Measurements from ENCODE around the gene TMA7. TPM values are rescaled to one million over a fixed set of nuclear protein-coding genes. Genes with fewer than 3 reads are reported as not detected.

The TMA7 gene
- total and polyA plus RNA-seq, 4 donors, result 75.2 to 241 (median 113) TPM

- Histone ChIP-seq H3K9ac (ENCODE audit: low read depth in 1 of 2, low read length in 2 of 2) (no peak overlapping the region), H3K4me3 (ENCODE audit: low read depth in 1 of 3, low read length in 3 of 3) (no peak overlapping the region), H3K9me3 (ENCODE audit: control insufficient read depth in 4 of 4, low read length in 3 of 4) (no peaks in the 10 kb centered on the region), H3K27ac (ENCODE audit: low read depth in 1 of 2, low read length in 2 of 2) (no peak overlapping the region), H3K36me3 (ENCODE audit: control insufficient read depth in 4 of 4, insufficient read depth in 3 of 4, low read depth in 1 of 4, low read length in 3 of 4) (no peaks in the 10 kb centered on the region), H3K27me3 (ENCODE audit: control insufficient read depth in 4 of 4, insufficient read depth in 4 of 4, low read length in 3 of 4) (no peaks in the 10 kb centered on the region), H3K4me1 (ENCODE audit: control insufficient read depth in 4 of 4, insufficient read depth in 4 of 4, low read length in 3 of 4) (no peaks in the 10 kb centered on the region)
- 95% methylated on average over 5 of the region's 5 CpGs for WGBS
- no peak for DNase-seq (ENCODE audit: low spot score)
- TF ChIP-seq, protein P1, sequence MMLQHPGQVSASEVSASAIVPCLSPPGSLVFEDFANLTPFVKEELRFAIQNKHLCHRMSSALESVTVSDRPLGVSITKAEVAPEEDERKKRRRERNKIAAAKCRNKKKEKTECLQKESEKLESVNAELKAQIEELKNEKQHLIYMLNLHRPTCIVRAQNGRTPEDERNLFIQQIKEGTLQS (IDR thresholded peaks at IDR 0.05), result no peak
- TF ChIP-seq RXRA (IDR thresholded peaks at IDR 0.05) (no peak), NR2F2 (IDR thresholded peaks at IDR 0.05) (no peak), RAD21 (IDR thresholded peaks at IDR 0.05) (no peak)
Observed at GRCh38 chr3:48486952-48487351, 46.9 kb downstream of the TMA7 start.

DNA sequence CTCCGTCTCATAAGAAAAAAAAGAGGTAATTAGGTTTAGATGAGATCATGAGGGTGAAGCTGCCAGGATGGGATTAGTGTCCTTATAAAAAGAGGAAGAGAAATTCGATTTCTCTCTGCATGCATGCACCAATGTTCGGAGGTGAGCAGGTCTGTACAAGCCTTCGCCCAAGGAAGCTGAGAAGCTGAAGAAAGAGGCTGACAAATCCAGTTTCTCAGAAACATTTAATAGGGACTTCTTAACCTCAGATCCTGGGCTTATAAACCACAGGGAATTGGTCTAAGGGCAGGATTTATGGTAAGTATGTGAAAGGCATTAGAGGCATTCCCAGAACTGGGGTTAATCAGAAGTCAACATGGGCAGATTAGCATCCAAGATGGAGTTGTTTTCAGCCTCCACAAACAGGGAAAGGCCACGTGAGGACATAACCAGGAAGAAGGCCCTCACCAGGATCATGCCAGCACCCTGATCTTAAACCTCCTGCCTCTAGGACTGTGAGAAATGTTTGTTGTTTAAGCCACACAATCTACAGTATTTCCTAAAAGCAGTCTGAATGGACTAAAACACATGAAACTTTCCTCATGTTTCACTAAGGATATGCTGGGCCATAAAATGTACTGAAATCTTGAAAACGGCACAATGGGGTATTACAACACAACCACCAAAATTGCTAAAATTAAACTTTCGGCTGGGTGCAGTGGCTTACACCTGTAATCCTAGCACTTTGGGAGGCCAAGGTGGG lies 52.6 kb downstream of the TMA7 start:
- WGBS, result 89% methylated on average over 7 of the region's 7 CpGs
- no peak overlapping the region for H3K27ac ChIP-seq (ENCODE audit: low read depth in 1 of 2, low read length in 2 of 2)
- H3K4me3 ChIP-seq (ENCODE audit: low read depth in 1 of 3, low read length in 3 of 3), result no peak overlapping the region
- H3K9me3 ChIP-seq (ENCODE audit: control insufficient read depth in 4 of 4, low read length in 3 of 4), result no peaks in the 10 kb centered on the region
- H3K36me3 ChIP-seq (ENCODE audit: control insufficient read depth in 4 of 4, insufficient read depth in 3 of 4, low read depth in 1 of 4, low read length in 3 of 4), result no peaks in the 10 kb centered on the region
- no peaks in the 10 kb centered on the region for H3K4me1 ChIP-seq (ENCODE audit: control insufficient read depth in 4 of 4, insufficient read depth in 4 of 4, low read length in 3 of 4)
- no peak overlapping the region for H3K9ac ChIP-seq (ENCODE audit: low read depth in 1 of 2, low read length in 2 of 2)
- TF ChIP-seq ZBTB33 (IDR thresholded peaks at IDR 0.05), result no peak
- no peak for TF ChIP-seq NR2F2 (IDR thresholded peaks at IDR 0.05)
- TF ChIP-seq RXRA (IDR thresholded peaks at IDR 0.05), result no peak
- no peak for TF ChIP-seq HNF4G (IDR thresholded peaks at IDR 0.05)
- no peak for TF ChIP-seq GABPA (IDR thresholded peaks at IDR 0.05 in 1 of 2, conservative IDR thresholded peaks at IDR 0.05 in 1 of 2)
- no peak for TF ChIP-seq FOXA1 (IDR thresholded peaks at IDR 0.05)
- no peak for TF ChIP-seq SP1 (IDR thresholded peaks at IDR 0.05)
- TF ChIP-seq JUND (IDR thresholded peaks at IDR 0.05), result no peak
- no peak for TF ChIP-seq HNF4A (conservative IDR thresholded peaks at IDR 0.05)
- TF ChIP-seq MAX (IDR thresholded peaks at IDR 0.05), result no peak
- no peak for TF ChIP-seq YY1 (IDR thresholded peaks at IDR 0.05)
- no peaks in the 10 kb centered on the region for H3K27me3 ChIP-seq (ENCODE audit: control insufficient read depth in 4 of 4, insufficient read depth in 4 of 4, low read length in 3 of 4)
- no peak for DNase-seq (ENCODE audit: low spot score)

DNA sequence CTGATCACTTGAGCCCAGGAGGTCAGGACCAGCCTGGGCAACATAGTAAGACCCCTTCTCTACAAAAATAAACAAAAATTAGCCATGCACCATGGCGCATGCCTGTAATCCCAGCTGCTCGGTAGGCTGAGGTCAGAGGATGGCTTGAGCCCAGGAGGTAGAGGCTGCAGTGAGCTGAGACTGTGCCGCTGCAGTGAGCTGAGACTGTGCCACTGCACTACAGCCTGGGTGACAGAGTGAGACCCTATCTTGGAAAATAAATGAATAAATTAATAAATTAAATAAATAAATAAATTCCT lies 53.1 kb downstream of the TMA7 start:
- no peak overlapping the region for H3K27ac ChIP-seq (ENCODE audit: low read depth in 1 of 2, low read length in 2 of 2)
- DNase-seq (ENCODE audit: low spot score), result no peak
- no peaks in the 10 kb centered on the region for H3K4me1 ChIP-seq (ENCODE audit: control insufficient read depth in 4 of 4, insufficient read depth in 4 of 4, low read length in 3 of 4)
- no peaks in the 10 kb centered on the region for H3K27me3 ChIP-seq (ENCODE audit: control insufficient read depth in 4 of 4, insufficient read depth in 4 of 4, low read length in 3 of 4)
- no peak overlapping the region for H3K4me3 ChIP-seq (ENCODE audit: low read depth in 1 of 3, low read length in 3 of 3)
- no peak overlapping the region for H3K9ac ChIP-seq (ENCODE audit: low read depth in 1 of 2, low read length in 2 of 2)
- H3K36me3 ChIP-seq (ENCODE audit: control insufficient read depth in 4 of 4, insufficient read depth in 3 of 4, low read depth in 1 of 4, low read length in 3 of 4), result no peaks in the 10 kb centered on the region
- WGBS, result 97% methylated on average over 3 of the region's 3 CpGs
- no peaks in the 10 kb centered on the region for H3K9me3 ChIP-seq (ENCODE audit: control insufficient read depth in 4 of 4, low read length in 3 of 4)
- TF ChIP-seq EGR1 (IDR thresholded peaks at IDR 0.05; ENCODE audit: low read depth in 2 of 2), result no peak
- TF ChIP-seq TAF1 (conservative IDR thresholded peaks at IDR 0.05), result no peak
- TF ChIP-seq JUND (IDR thresholded peaks at IDR 0.05), result no peak
- TF ChIP-seq REST (IDR thresholded peaks at IDR 0.05), result no peak
- TF ChIP-seq, protein P1 (IDR thresholded peaks at IDR 0.05), result no peak
- TF ChIP-seq NR2F2 (IDR thresholded peaks at IDR 0.05), result no peak
- no peak for TF ChIP-seq ZBTB33 (IDR thresholded peaks at IDR 0.05)
- no peak for TF ChIP-seq HNF4G (IDR thresholded peaks at IDR 0.05)
- no peak for TF ChIP-seq CTCF (IDR thresholded peaks at IDR 0.05; ENCODE audit: low read depth, low read length, missing input control)
- TF ChIP-seq RXRA (IDR thresholded peaks at IDR 0.05), result no peak
- TF ChIP-seq SP1 (IDR thresholded peaks at IDR 0.05), result no peak
- no peak for TF ChIP-seq FOXA2 (IDR thresholded peaks at IDR 0.05)

Measured in liver (tissue), 9 donors.